Endodermal cell (in vitro differentiated cells): Measurements from ENCODE around the gene PNPLA2. TPM values are rescaled to one million over a fixed set of nuclear protein-coding genes. Genes with fewer than 3 reads are reported as not detected.

Source experiments
- DNase-seq: peaks from one replicate; pipeline ENCODE4 v3.0.0-alpha.2; 2017
- H3K27ac ChIP-seq: 2 replicates; pipeline ENCODE4 v1.5.1; 2013; ENCODE audit warnings: mild to moderate bottlenecking, low read depth, low read length, moderate library complexity
- H3K27me3 ChIP-seq: 2 replicates; pipeline ENCODE4 v1.6.1; 2013; ENCODE audit warnings: mild to moderate bottlenecking, low read length, moderate library complexity; ENCODE audit not compliant: insufficient read depth, control insufficient read depth, poor library complexity, severe bottlenecking
- H3K36me3 ChIP-seq: 2 replicates; pipeline ENCODE4 v1.7.0; 2013; ENCODE audit warnings: mild to moderate bottlenecking, low read length, moderate library complexity; ENCODE audit not compliant: control insufficient read depth, insufficient read depth
- H3K4me1 ChIP-seq: one replicate; pipeline ENCODE4 v1.7.0; 2013; ENCODE audit warnings: low read length; ENCODE audit not compliant: control insufficient read depth, insufficient read depth
- H3K4me3 ChIP-seq: 2 replicates; pipeline ENCODE4 v1.5.1; 2013; ENCODE audit warnings: mild to moderate bottlenecking, low read length, moderate library complexity
- H3K9ac ChIP-seq: 2 replicates; pipeline ENCODE4 v1.6.1; 2013; ENCODE audit warnings: mild to moderate bottlenecking, low read length, moderate library complexity; ENCODE audit not compliant: poor library complexity, severe bottlenecking; ENCODE audit errors: extremely low read depth
- H3K9me3 ChIP-seq: 2 replicates; pipeline ENCODE4 v1.6.1; 2013; ENCODE audit warnings: mild to moderate bottlenecking, low read length, moderate library complexity; ENCODE audit not compliant: control insufficient read depth
- H3K27ac Mint-ChIP-seq: 2 replicates; pipeline ENCODE4 v1.8.0; 2020; ENCODE audit warnings: mixed read lengths
- H3K27me3 Mint-ChIP-seq: 2 replicates; pipeline ENCODE4 v1.8.0; 2021; ENCODE audit warnings: mild to moderate bottlenecking, mixed read lengths; ENCODE audit not compliant: insufficient read depth
- H3K36me3 Mint-ChIP-seq: 2 replicates; pipeline ENCODE4 v1.8.0; 2020; ENCODE audit warnings: low read depth, mixed read lengths
- H3K4me1 Mint-ChIP-seq: 2 replicates; pipeline ENCODE4 v1.8.0; 2020; ENCODE audit warnings: mixed read lengths
- H3K4me3 Mint-ChIP-seq: 2 replicates; pipeline ENCODE4 v1.8.0; 2020; ENCODE audit warnings: mild to moderate bottlenecking, moderate library complexity, mixed read lengths
- H3K9me3 Mint-ChIP-seq: 2 replicates; pipeline ENCODE4 v1.8.0; 2020; ENCODE audit warnings: mild to moderate bottlenecking, mixed read lengths
- CTCF ChIP-seq: fragments of 200-600 bp; sonication (generic); conservative IDR thresholded peaks from 2 replicates; pipeline ENCODE4 v1.5.0; 2021; ENCODE audit warnings: antibody characterized with exemption, mild to moderate bottlenecking
- WGBS, 2 experiments: methylation state at CpG; one replicate each; pipeline versions ENCODE4 v1.1.5 to v1.1.7; 2013; ENCODE audit warnings: missing lambda C conversion rate in 2 of 2, mixed read lengths in 1 of 2; ENCODE audit not compliant: insufficient coverage in 1 of 2, insufficient read length in 1 of 2; 5-methylcytosine and 5-hydroxymethylcytosine counted together
- total RNA-seq, 2 donors: library from RNA; stranded (reverse); fragmentation: NEBNext Ultra II Directional in 1 of 2; extraction: Animal tissue kit (Norgen Biotek cat#: 25700) in 1 of 2; gene quantifications; 2 replicates in 1 of 2; 3 replicates in 1 of 2; pipeline ENCODE4 v1.2.1, GENCODE V29; 2021

The PNPLA2 gene
- total RNA-seq, 2 donors from 2014 or later: 77.0 to 77.6 TPM

GRCh38 chr11:829847-830294 lies 11.2 kb downstream of the PNPLA2 start:
- H3K4me3 ChIP-seq: peak overlapping the region; percentile 66
- peaks cover 66% of the 10 kb centered on the region for H3K27me3 ChIP-seq
- H3K9ac ChIP-seq: no peak overlapping the region
- H3K9me3 Mint-ChIP-seq: no peaks in the 10 kb centered on the region
- peak overlapping the region; percentile 59 for H3K4me3 Mint-ChIP-seq
- WGBS, 2 experiments: 0 to 4% methylated on average over 17 to 39 of the region's 39 CpGs
- H3K9me3 ChIP-seq: no peaks in the 10 kb centered on the region
- H3K27ac Mint-ChIP-seq: no peak overlapping the region
- no peak overlapping the region for H3K27ac ChIP-seq
- peaks cover 20% of the 10 kb centered on the region for H3K4me1 ChIP-seq
- peaks cover 24% of the 10 kb centered on the region for H3K4me1 Mint-ChIP-seq
- TF ChIP-seq CTCF: no peak
- no peaks in the 10 kb centered on the region for H3K36me3 ChIP-seq
- H3K36me3 Mint-ChIP-seq: peaks cover 5% of the 10 kb centered on the region
- no peak for DNase-seq
- peaks cover 50% of the 10 kb centered on the region for H3K27me3 Mint-ChIP-seq

- WGBS, 2 experiments: 0 to 3% methylated on average over 2 to 78 of the region's 78 CpGs
- H3K36me3 Mint-ChIP-seq: no peaks in the 10 kb centered on the region
- Histone ChIP-seq H3K27me3 (peaks cover 61% of the 10 kb centered on the region), H3K9ac (no peak overlapping the region), H3K4me3 (peak overlapping the region; percentile 56), H3K4me1 (peaks cover 20% of the 10 kb centered on the region), H3K36me3 (no peaks in the 10 kb centered on the region), H3K9me3 (no peaks in the 10 kb centered on the region), H3K27ac (no peak overlapping the region)
- peak overlapping the region; percentile 59 for H3K4me3 Mint-ChIP-seq
- H3K4me1 Mint-ChIP-seq: peaks cover 24% of the 10 kb centered on the region
- TF ChIP-seq CTCF: no peak
- H3K27me3 Mint-ChIP-seq: peaks cover 50% of the 10 kb centered on the region
- DNase-seq: peak; percentile 96
- H3K27ac Mint-ChIP-seq: no peak overlapping the region
- no peaks in the 10 kb centered on the region for H3K9me3 Mint-ChIP-seq
Observed at GRCh38 chr11:830295-831117, 11.8 kb downstream of the PNPLA2 start.

DNA sequence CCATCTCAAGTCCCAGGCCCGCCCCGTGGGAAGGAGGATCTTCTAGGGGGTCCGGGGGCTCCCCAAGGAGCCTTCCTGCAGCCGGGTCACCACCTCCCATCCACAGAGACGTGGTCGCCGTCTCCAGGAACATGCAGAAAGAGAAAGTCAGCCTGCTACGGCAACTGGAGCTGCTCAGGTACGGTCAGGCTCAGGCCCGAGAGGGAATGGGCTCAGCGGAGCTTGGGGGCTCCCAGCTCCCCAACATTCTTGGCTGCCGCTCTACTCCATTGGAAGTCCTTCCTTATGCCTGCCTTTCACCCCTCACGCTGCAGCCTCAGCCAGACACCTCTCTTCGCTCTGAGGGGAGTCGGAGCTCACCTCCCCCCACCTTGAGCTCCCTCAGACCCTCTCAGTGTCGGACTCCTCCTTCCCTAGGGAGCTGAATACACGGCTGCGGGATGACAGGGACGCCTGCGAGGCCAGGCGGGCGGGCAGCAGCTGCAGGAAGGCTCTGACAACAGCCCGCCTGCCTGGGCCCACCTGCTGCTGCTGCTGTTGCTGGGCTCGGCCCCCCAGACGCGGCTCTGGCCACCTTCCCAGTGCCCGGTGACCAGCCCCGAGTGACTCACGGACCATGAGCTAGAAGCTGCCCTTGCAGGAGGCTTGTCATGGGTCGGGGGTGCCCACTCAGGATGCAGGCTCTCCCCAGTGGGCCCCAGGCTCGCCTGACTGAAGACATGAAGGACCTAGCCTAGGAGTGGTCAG lies 12.6 kb downstream of the PNPLA2 start:
- peaks cover under 1% of the 10 kb centered on the region for H3K36me3 ChIP-seq
- no peak overlapping the region for H3K9ac ChIP-seq
- no peaks in the 10 kb centered on the region for H3K9me3 Mint-ChIP-seq
- peaks cover 53% of the 10 kb centered on the region for H3K27me3 ChIP-seq
- no peak for DNase-seq
- H3K4me1 ChIP-seq: peaks cover 20% of the 10 kb centered on the region
- peaks cover 2% of the 10 kb centered on the region for H3K36me3 Mint-ChIP-seq
- H3K27ac ChIP-seq: no peak overlapping the region
- no peak overlapping the region for H3K4me3 ChIP-seq
- WGBS, 2 experiments: 14 to 33% methylated on average over 9 to 31 of the region's 31 CpGs
- H3K4me3 Mint-ChIP-seq: peak overlapping the region; percentile 59
- no peaks in the 10 kb centered on the region for H3K9me3 ChIP-seq
- peaks cover 50% of the 10 kb centered on the region for H3K27me3 Mint-ChIP-seq
- TF ChIP-seq CTCF: no peak
- H3K27ac Mint-ChIP-seq: no peak overlapping the region
- H3K4me1 Mint-ChIP-seq: peaks cover 24% of the 10 kb centered on the region
